GM13976 (cell line): Measurements from ENCODE around the gene CDH13.

Experiments
- DNase-seq: peaks from one replicate; pipeline ENCODE4 v3.0.0; 2012; ENCODE audit warnings: low spot score
- in situ Hi-C: fragments of 300-500 bp; cut with MboI; formaldehyde crosslinking; loops from one replicate; pipeline ENCODE4 v1.12.0; 2022; ENCODE audit warnings: low sequenced_read_pairs, mixed read lengths, inconsistent platforms; ENCODE audit not compliant: unreplicated experiment
- TF ChIP-seq, protein P1 (sequence below): IDR thresholded peaks from 2 replicates; pipeline ENCODE4 v1.5.1; 2012; ENCODE audit warnings: borderline replicate concordance, mild to moderate bottlenecking; ENCODE audit not compliant: insufficient read depth; ENCODE audit errors: extremely low read depth, missing control alignments, control extremely low read depth

Gene CDH13

GRCh38 chr16:82965808-82966207 lies 339.0 kb downstream of the CDH13 start:
- TF ChIP-seq, protein P1, sequence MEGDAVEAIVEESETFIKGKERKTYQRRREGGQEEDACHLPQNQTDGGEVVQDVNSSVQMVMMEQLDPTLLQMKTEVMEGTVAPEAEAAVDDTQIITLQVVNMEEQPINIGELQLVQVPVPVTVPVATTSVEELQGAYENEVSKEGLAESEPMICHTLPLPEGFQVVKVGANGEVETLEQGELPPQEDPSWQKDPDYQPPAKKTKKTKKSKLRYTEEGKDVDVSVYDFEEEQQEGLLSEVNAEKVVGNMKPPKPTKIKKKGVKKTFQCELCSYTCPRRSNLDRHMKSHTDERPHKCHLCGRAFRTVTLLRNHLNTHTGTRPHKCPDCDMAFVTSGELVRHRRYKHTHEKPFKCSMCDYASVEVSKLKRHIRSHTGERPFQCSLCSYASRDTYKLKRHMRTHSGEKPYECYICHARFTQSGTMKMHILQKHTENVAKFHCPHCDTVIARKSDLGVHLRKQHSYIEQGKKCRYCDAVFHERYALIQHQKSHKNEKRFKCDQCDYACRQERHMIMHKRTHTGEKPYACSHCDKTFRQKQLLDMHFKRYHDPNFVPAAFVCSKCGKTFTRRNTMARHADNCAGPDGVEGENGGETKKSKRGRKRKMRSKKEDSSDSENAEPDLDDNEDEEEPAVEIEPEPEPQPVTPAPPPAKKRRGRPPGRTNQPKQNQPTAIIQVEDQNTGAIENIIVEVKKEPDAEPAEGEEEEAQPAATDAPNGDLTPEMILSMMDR = no peak
- in situ Hi-C loops = no loop called here
- DNase-seq = no peak

- TF ChIP-seq, protein P1 = no peak
- in situ Hi-C loops = no loop called here
- no peak for DNase-seq
Measured at GRCh38 chr16:82967424-82967823, 340.7 kb downstream of the CDH13 start.

- DNase-seq = no peak
- TF ChIP-seq, protein P1 = no peak
- in situ Hi-C loops = no loop called here
Measured at GRCh38 chr16:82971126-82971525, 344.4 kb downstream of the CDH13 start.

GRCh38 chr16:82972331-82972919 lies 345.7 kb downstream of the CDH13 start:
- in situ Hi-C loops = no loop called here
- DNase-seq = no peak
- TF ChIP-seq, protein P1 = no peak

- no peak for DNase-seq
- TF ChIP-seq, protein P1 = no peak
- in situ Hi-C loops = no loop called here
Measured at GRCh38 chr16:82979406-82980111, 352.8 kb downstream of the CDH13 start.

DNA sequence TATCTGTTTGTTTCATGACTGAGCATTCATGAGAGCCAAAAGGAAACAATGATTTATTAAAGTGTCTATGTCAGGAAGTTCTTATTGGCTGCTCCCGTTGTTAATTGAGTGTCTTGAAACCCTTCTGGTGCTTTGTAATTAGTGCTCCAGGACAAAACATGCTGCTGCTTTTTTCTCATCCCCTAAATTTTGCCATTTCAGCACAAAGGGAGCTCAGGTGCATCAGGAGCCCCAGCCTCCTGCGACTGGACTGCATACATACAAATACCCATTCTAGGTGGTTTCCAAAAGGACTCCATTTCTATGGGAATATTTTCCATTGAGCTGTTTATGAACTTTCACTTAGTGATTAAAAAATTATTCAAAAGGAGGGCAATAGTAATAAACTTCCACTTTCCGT lies 354.0 kb downstream of the CDH13 start:
- TF ChIP-seq, protein P1 = no peak
- DNase-seq = no peak
- in situ Hi-C loops = no loop called here
